Endothelial cell (in vitro differentiated cells): Measurements from ENCODE around the gene CUL3. TPM values are rescaled to one million over a fixed set of nuclear protein-coding genes. Genes with fewer than 3 reads are reported as not detected.

Experiments
- DNase-seq: peaks from one replicate; pipeline ENCODE4 v3.0.0; 2021; ENCODE audit warnings: low spot score
- H3K27ac Mint-ChIP-seq: one replicate; pipeline ENCODE4 v1.8.0; 2021; ENCODE audit warnings: mixed read lengths, inconsistent platforms; ENCODE audit not compliant: unreplicated experiment
- H3K27me3 Mint-ChIP-seq: one replicate; pipeline ENCODE4 v1.8.0; 2021; ENCODE audit warnings: mild to moderate bottlenecking, moderate library complexity, mixed read lengths, inconsistent platforms; ENCODE audit not compliant: unreplicated experiment
- H3K36me3 Mint-ChIP-seq: one replicate; pipeline ENCODE4 v1.8.0; 2021; ENCODE audit warnings: mild to moderate bottlenecking, low read depth, mixed read lengths, inconsistent platforms; ENCODE audit not compliant: unreplicated experiment
- H3K4me1 Mint-ChIP-seq: one replicate; pipeline ENCODE4 v1.8.0; 2021; ENCODE audit warnings: mild to moderate bottlenecking, mixed read lengths, inconsistent platforms; ENCODE audit not compliant: unreplicated experiment
- H3K4me3 Mint-ChIP-seq: one replicate; pipeline ENCODE4 v1.8.0; 2021; ENCODE audit warnings: mild to moderate bottlenecking, mixed read lengths, inconsistent platforms; ENCODE audit not compliant: unreplicated experiment
- H3K9me3 Mint-ChIP-seq: one replicate; pipeline ENCODE4 v1.8.0; 2021; ENCODE audit warnings: mixed read lengths, inconsistent platforms; ENCODE audit not compliant: unreplicated experiment
- CTCF ChIP-seq: fragments of 200-600 bp; sonication (generic); IDR thresholded peaks from one replicate; pipeline ENCODE4 v1.5.0; 2021; ENCODE audit warnings: antibody characterized with exemption; ENCODE audit not compliant: unreplicated experiment
- total RNA-seq: library from RNA; stranded (reverse); fragmentation: NEBNext Ultra II Directional; extraction: Animal tissue kit (Norgen Biotek cat#: 25700); gene quantifications from one replicate; pipeline ENCODE4 v1.2.1, GENCODE V29; 2021; ENCODE audit not compliant: unreplicated experiment

CUL3 gene
- total RNA-seq, 1 donor from 2014 or later = 138 TPM

- Mint-ChIP-seq H3K27me3 (peaks cover 3% of the 10 kb centered on the region), H3K9me3 (no peaks in the 10 kb centered on the region)
Observed at GRCh38 chr2:224563537-224563936, 21.6 kb downstream of the CUL3 start.

GRCh38 chr2:224562831-224563230, 22.3 kb downstream of the CUL3 start:
- Mint-ChIP-seq H3K4me1 (peaks cover 31% of the 10 kb centered on the region), H3K36me3 (peaks cover 10% of the 10 kb centered on the region), H3K9me3 (no peaks in the 10 kb centered on the region), H3K27ac (peak overlapping the region; percentile 53), H3K27me3 (peaks cover 2% of the 10 kb centered on the region), H3K4me3 (no peak overlapping the region)
- TF ChIP-seq CTCF = no peak
- DNase-seq = no peak

More at GRCh38 chr2:224563537-224563936, 21.6 kb downstream of the CUL3 start:
- peaks cover 13% of the 10 kb centered on the region for H3K36me3 Mint-ChIP-seq
- no peak overlapping the region for H3K4me3 Mint-ChIP-seq
- no peak for TF ChIP-seq CTCF
- DNase-seq = no peak
- peaks cover 31% of the 10 kb centered on the region for H3K4me1 Mint-ChIP-seq
- H3K27ac Mint-ChIP-seq = peak overlapping the region; percentile 27

GRCh38 chr2:224561234-224562005, 23.7 kb downstream of the CUL3 start:
- Mint-ChIP-seq H3K9me3 (no peaks in the 10 kb centered on the region), H3K27me3 (peaks cover 2% of the 10 kb centered on the region), H3K4me1 (peaks cover 22% of the 10 kb centered on the region), H3K4me3 (no peak overlapping the region), H3K27ac (no peak overlapping the region), H3K36me3 (peaks cover 7% of the 10 kb centered on the region)
- no peak for DNase-seq
- TF ChIP-seq CTCF = no peak

GRCh38 chr2:224560549-224560948, 24.6 kb downstream of the CUL3 start:
- H3K4me1 Mint-ChIP-seq = peaks cover 17% of the 10 kb centered on the region
- no peak overlapping the region for H3K27ac Mint-ChIP-seq
- peaks cover 2% of the 10 kb centered on the region for H3K27me3 Mint-ChIP-seq
- no peak for TF ChIP-seq CTCF
- no peak for DNase-seq
- peaks cover 5% of the 10 kb centered on the region for H3K36me3 Mint-ChIP-seq
- H3K4me3 Mint-ChIP-seq = no peak overlapping the region
- H3K9me3 Mint-ChIP-seq = no peaks in the 10 kb centered on the region

GRCh38 chr2:224557610-224558009, 27.6 kb downstream of the CUL3 start:
- no peak for TF ChIP-seq CTCF
- peaks cover 8% of the 10 kb centered on the region for H3K4me1 Mint-ChIP-seq
- H3K4me3 Mint-ChIP-seq = no peak overlapping the region

More at GRCh38 chr2:224557610-224558009, 27.6 kb downstream of the CUL3 start:
- Mint-ChIP-seq H3K27ac (no peak overlapping the region), H3K36me3 (no peaks in the 10 kb centered on the region), H3K27me3 (no peaks in the 10 kb centered on the region), H3K9me3 (no peaks in the 10 kb centered on the region)
- DNase-seq = no peak
